ENCODE results near the gene TIMM17A.
"Not testable (repeated sequence)": the region's sequence is repeated elsewhere in the genome, so short reads cannot be mapped to it uniquely, and the experiment has no call there.

TIMM17A gene

DNA sequence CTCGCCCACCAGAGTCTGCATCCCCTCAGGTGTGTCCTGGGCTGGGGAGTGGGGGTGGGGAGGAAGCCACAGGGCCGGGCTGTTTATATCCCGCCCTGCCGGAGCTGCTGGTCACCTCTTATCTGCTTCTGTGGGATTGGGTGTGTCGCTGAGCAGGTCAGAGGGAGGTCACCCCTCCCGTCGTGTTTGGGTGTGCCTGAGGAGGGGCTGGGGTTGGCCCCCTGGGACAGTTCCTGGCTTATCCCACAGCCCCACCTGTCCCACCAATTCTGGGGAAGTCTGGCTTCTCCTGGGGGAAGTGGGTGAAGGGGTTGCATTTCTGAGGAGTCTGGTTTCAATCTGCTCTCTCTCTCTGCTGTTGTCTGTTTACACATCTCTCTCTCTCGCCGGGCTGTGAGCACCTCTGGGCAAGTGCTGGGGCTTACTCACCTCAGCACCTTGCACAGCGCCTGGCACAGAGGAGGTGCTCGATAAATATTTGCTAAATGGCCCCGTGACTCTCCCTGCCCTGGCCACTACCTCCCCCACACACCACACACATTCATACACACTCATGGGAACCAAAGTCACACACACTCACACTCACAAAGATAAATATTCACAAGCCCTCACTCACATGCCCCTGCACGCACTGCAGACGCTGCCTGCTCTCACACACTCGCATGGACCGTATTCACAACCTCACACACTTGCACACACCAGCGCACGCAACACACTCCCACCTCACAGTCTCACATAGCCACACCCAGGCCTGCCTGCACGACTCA lies 63.3 kb downstream of the TIMM17A start:
- no peak for DNase-seq (ENCODE audit: low read depth)
- TF ChIP-seq, protein P1, sequence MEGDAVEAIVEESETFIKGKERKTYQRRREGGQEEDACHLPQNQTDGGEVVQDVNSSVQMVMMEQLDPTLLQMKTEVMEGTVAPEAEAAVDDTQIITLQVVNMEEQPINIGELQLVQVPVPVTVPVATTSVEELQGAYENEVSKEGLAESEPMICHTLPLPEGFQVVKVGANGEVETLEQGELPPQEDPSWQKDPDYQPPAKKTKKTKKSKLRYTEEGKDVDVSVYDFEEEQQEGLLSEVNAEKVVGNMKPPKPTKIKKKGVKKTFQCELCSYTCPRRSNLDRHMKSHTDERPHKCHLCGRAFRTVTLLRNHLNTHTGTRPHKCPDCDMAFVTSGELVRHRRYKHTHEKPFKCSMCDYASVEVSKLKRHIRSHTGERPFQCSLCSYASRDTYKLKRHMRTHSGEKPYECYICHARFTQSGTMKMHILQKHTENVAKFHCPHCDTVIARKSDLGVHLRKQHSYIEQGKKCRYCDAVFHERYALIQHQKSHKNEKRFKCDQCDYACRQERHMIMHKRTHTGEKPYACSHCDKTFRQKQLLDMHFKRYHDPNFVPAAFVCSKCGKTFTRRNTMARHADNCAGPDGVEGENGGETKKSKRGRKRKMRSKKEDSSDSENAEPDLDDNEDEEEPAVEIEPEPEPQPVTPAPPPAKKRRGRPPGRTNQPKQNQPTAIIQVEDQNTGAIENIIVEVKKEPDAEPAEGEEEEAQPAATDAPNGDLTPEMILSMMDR (IDR thresholded peaks at IDR 0.05; ENCODE audit: low read depth, low read length, missing control alignments): no peak
- no peak overlapping the region for H3K4me3 ChIP-seq (ENCODE audit: low read depth, low read length)

DNA sequence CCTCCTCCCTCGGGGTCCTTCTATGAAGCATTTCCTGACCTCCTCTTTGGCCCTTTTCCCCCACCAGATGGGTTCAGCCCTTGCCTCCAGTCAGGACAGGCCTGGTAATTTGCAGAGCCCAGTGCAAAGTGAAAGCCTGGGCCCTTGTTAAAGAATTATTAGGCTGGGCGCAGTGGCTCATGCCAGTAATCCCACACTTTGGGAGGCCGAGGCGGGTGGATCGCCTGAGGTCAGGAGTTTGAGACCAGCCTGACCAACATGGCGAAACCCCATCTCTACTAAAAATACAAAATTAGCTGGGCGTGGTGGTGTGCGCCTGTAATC lies 63.9 kb downstream of the TIMM17A start:
- not testable (repeated sequence) for DNase-seq (ENCODE audit: low read depth); H3K4me3 ChIP-seq (ENCODE audit: low read depth, low read length)
